Right kidney (tissue), 9 donors: Measurements from ENCODE around the gene ACAT2.
"Not testable (repeated sequence)": the region's sequence is repeated elsewhere in the genome, so short reads cannot be mapped to it uniquely, and the experiment has no call there.

Experiments
- DNase-seq: peaks from one replicate; pipeline ENCODE4 v3.0.0-alpha.2; 2016
- long read RNA-seq, 8 donors: transcript quantifications; one replicate each; lab custom pipeline, GENCODE V29; 2026

The ACAT2 gene
- long read RNA-seq, donor 1, transcript ACAT2-201 (9 exons, 3,180 nt), result major isoform, 27 of 378 reads
- long read RNA-seq, donor 1, partial matches to known transcripts, result 278 of 378 reads
- long read RNA-seq, donor 1, other reads (novel, unspliced or antisense), result 73 of 378 reads
- long read RNA-seq, donor 2, transcript ACAT2-201 (9 exons, 3,180 nt), result major isoform, 9 of 103 reads
- long read RNA-seq, donor 2, partial matches to known transcripts, result 94 of 103 reads
- long read RNA-seq, donor 2, other reads (novel, unspliced or antisense), result 0 of 103 reads
- long read RNA-seq, donor 3, partial matches to known transcripts, result 55 of 59 reads
- long read RNA-seq, donor 3, other reads (novel, unspliced or antisense), result 0 of 59 reads
- long read RNA-seq, donor 4, transcript ACAT2-201 (9 exons, 3,180 nt), result major isoform, 9 of 253 reads
- long read RNA-seq, donor 4, partial matches to known transcripts, result 187 of 253 reads
- long read RNA-seq, donor 4, other reads (novel, unspliced or antisense), result 57 of 253 reads
- long read RNA-seq, donor 5, transcript ACAT2-201 (9 exons, 3,180 nt), result major isoform, 21 of 154 reads
- long read RNA-seq, donor 5, partial matches to known transcripts, result 131 of 154 reads
- long read RNA-seq, donor 5, other reads (novel, unspliced or antisense), result 0 of 154 reads
- long read RNA-seq, donor 6, transcript ACAT2-201 (9 exons, 3,180 nt), result major isoform, 17 of 366 reads
- long read RNA-seq, donor 6, partial matches to known transcripts, result 300 of 366 reads
- long read RNA-seq, donor 6, other reads (novel, unspliced or antisense), result 49 of 366 reads
- long read RNA-seq, donor 7, transcript ACAT2-201 (9 exons, 3,180 nt), result major isoform, 24 of 692 reads
- long read RNA-seq, donor 7, partial matches to known transcripts, result 572 of 692 reads
- long read RNA-seq, donor 7, other reads (novel, unspliced or antisense), result 96 of 692 reads
- long read RNA-seq, donor 8, transcript ACAT2-201 (9 exons, 3,180 nt), result major isoform, 15 of 15 reads
- long read RNA-seq, donor 8, partial matches to known transcripts, result 0 of 15 reads
- long read RNA-seq, donor 8, other reads (novel, unspliced or antisense), result 0 of 15 reads

DNA sequence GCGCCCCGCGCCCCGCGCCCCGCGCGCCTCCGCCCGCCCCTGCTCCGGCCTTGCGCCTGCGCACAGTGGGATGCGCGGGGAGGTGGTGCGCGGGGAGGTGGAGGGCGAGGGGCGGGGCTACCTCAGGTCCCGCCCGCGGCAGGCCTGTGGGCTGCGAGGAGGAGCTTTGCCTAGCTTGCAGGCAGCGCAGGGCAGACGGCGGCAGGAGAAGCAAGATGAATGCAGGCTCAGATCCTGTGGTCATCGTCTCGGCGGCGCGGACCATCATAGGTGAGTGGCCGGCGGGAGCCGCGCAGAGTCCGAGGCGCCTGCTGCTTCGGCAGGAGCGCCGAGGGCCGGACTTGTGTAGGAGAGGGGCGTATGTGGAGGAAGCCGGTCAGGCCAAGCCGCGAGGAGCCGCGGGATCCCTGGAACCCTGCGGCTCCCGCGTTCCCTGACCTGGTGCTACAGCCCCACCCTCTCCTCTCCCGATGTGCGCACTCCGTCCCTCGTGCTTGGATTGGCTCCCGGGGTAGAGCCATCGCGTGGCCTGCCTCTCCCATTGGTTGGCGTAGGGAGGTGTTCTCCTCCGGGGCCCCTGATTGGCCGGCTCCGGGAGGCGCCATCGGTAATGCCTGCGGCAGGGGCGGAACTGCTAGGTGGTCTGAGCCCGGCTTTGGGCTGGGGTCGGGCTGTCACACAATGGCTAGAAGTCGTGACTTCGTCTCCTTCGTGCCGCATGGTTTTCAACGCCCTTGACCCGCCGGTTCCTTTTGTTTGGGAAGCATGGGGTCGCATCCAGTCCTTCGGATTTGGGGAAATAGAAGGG is at the start of gene ACAT2:
TSS of gene ACAT2 (plus strand) at position 173 of the 808 bp plus-strand sequence. CDS start at position 216, 43 bp downstream.
- DNase-seq, result peak; percentile 97

DNA sequence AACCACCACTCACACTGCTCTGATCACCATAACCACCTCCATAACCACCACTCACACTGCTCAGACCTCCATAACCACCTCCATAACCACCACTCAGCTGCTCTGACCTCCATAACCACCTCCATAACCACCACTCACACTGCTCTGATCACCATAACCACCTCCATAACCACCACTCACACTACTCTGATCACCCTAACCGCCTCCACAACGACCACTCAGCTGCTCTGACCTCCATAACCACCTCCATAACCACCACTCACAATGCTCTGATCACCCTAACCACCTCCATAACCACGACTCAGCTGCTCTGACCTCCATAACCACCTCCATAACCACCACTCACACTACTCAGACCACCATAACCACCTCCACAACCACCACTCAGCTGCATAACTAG is 49.5 kb upstream of the ACAT2 start:
- DNase-seq, result not testable (repeated sequence)

DNA sequence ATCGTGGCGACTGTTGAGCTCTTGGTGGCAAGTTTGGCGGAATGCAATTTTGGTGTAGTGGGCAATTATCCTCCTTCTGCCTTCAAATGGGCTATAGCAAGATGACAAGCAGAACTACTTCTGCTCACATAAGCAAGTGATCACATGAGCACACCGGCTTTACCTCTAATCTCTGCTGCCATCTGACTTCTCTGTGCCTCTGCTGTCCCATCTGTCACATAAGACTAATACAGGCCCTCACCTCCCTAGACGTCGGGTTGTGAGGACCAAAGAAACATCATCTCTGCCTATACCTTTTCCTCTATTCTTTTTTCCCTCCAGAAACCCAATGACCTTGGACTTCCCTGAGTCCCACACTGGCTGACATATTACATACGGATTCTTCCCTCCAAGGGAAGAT is 47.9 kb upstream of the ACAT2 start:
- DNase-seq, result no peak

DNA sequence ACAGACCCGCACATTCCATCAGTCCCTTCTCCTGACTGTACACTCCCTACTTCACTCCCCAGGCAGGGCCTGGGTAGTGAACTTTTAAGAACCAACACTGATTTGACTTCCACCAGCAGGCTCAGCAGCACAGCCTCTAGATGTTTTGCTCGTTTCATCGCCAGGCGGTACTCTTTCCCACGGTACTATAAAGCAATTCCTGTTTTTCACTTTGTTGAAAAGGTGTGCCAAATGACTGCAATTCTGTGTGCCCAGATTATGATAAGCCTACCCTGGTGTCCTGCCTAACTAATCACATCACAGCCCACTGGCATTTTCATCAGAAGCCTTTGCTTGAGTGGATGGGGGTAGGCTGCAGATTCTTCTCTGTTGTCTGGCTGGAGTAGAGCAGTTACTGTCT is 47.4 kb upstream of the ACAT2 start:
- DNase-seq, result no peak

DNA sequence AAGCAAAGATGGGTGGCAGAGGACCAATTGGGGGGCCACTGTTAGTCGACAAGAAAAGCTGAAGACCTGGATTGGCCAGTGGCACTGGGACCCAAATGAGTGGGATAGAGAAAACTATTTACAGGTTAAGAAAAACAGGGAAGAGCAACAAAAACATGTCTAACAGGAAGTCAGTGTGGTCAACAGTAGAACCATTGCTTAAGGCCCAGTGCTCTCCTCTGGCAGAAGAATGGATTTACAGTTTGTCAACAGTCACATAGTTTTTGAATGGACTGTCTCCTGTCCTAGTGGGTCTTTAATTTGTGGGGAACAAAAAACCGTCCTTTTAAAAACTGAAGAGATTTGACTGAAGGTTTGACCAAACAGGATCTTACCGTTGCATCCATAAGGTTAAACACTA is 46.7 kb upstream of the ACAT2 start:
- no peak for DNase-seq

DNA sequence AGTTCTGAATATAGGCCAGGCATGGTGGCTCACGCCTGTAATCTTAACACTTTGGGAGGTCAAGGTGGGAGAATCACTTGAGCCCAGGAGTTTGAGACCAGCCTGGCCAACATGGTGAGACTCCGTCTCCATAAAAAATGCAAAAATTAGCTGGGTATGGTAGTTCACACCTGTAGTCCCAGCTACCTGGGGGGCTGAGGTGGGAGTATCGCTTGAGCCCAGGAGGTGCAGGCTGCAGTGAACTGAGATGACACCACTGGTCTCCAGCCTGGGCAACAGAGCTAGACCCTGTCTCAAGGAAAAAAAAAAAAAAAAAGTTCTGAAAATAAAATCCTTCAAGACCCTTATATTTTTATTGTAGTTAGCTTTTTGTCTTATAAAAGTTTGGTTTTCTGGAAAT is 46.2 kb upstream of the ACAT2 start:
- no peak for DNase-seq

DNA sequence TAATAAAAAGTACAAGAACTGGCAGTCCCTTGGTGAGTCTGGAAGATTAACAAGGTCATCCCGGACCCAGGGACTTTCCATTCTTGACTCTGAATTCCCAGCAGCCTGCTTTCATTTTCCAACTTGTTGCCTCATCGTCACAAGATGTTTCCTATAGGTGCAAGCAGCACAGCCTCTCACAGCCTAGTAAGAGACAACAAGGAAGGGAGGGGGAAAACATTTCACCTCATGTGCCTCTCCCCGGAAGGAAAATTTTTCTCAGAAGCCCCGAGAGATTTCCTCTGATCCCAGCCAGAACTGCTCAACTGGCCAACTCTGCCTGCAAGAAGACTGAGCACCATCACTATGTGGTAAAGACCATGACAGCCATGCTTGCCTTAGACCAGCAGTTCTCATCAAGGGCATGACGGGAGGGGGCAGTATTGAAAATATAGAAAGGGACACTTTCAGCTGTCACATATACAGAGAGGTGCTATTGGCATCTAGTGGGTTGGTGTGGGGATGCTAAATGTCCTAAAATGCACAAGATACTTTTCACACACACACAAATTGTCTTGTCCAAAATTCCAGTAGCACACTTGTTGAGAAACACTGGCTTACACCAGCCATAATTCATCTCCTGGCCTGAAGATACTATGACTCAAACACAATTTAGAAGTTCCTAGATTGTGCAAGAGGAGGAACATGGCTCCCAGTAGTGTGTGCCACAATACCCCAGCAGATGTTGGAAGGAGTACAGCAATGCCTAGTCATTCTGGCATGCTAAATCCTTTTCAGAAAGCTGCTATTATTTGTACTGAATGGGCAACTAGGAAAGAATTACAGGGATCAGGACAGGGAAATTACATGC is 45.4 kb upstream of the ACAT2 start:
- DNase-seq, result no peak

DNA sequence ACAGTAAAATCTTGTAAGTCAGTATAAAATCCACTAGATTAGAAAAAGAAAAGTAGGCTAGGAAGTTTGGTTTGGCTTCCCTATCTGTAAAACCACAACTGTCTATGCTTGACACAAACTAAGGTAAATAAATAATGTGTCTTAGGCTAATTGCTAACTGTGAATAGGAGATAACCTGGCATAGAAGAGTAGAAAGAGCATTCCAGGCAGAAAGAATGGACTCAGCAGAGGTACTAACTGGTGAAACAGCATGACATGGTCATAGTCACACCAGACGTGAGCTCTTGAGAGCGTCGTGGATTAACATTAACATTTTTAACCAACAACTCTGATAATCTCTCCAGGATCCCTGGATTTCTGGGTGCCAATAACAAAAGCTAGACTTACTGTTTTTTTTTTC is 43.2 kb upstream of the ACAT2 start:
- DNase-seq, result no peak

DNA sequence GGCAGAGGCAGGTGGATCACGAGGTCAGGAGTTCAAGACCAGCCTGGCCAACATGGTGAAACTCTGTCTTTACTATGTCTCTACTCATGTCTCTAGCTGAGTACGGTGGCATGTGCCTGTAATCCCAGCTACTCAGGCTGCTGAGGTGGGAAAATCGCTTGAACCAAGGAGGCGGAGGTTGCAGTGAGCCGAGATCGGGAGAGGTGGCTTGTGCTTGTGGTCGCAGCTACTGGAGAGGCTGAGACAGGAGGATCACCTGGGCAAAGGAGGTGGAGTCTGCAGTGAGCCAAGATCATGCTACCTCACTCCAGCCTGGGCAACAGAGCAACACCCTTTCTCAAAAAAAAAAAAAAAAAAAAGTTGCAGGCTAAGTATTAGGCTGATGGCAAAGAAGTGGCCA is 42.6 kb upstream of the ACAT2 start:
- no peak for DNase-seq

DNA sequence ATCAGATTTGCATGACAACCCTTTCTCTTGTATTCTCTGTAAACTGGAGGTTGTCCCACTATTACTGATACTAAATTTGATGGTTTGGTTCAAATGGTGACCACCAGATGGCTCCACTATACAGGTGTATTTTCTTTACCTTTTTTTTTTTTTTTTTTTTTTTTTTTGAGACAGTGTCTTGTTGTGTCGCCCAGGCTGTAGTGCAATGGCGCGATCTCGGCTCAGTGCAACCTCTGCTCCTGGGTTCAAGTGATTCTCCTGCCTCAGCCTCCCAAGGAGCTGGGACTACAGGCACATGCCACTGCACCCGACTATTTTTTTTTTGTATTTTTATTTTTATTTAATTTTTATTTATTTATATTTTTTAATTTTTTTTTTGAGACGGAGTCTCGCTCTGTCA is 41.1 kb upstream of the ACAT2 start:
- peak; percentile 19 for DNase-seq

DNA sequence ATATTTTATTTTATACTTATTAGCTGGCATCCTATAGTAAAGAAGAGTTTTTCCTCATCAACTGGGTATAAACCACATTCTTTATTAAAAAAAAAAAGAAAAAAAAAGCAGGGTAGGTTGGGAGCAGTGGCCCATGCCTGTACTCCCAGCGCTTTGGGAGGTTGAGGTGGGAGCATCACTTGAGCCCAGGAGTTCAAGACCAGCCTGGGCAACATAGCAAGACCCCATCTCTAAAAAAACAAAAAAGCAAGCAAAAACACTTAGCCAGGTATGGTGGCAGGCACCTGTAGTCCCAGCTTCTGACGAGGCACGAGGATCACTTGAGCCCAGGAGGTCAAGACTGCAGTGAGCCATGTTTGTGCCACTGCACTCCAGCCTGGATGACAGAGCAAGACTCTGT is 39.9 kb upstream of the ACAT2 start:
- not testable (repeated sequence) for DNase-seq

DNA sequence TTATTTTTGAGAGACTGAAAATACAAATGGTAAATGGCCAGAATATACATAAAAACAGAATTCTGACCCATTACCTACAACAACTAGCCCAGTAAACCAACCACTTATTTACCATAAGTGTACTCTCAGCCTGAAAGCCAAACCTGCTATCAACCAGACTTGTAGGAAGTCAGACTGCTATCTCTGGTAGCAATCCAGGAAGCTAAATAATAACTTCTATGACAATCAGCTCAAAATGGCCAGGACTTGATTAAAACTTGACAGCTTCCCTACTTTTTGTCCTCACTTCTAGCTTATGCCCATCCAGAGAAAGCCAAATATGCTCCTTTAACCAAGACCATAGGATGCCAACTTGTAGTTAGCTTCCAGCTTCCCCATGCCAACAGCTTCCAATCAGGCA is 39.2 kb upstream of the ACAT2 start:
- DNase-seq, result no peak

DNA sequence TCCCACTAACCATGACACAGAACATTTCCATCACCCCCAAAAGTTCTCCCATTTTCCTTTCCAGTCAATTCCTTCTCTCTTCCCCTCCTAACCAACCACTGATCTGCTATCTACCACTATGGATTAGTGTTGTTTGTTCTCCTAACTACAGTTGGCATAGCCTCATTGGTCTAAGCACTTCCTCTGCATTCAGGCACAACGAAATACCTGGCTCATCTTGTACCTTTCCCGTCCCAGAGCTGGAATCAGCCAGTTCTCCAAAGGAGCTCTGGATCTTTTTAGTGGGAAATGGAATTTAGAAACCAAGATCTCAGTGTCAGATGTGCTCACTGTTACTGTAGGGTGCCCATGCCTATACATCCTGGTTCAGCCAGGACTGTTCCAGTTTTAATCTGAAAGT is 38.6 kb upstream of the ACAT2 start:
- DNase-seq, result no peak

DNA sequence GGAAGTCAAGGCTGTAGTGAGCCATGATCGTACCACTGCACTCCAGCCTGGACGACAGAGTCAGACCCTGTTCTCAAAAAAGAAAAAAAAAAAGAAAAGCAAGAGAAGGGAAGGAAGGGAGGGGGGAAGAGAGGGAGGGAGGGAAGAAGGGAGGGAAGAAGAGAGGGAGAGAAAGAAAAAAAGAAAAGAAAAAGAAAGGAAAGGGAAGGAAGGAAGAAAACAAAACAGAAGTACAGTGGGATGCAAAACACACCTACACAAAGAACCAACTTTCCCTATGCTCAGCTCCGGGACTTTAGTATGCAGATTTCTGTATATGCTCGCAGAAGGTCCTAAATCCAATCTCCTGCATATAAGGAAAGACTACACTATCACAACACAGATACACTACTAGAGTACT is 37.1 kb upstream of the ACAT2 start:
- DNase-seq, result no peak

DNA sequence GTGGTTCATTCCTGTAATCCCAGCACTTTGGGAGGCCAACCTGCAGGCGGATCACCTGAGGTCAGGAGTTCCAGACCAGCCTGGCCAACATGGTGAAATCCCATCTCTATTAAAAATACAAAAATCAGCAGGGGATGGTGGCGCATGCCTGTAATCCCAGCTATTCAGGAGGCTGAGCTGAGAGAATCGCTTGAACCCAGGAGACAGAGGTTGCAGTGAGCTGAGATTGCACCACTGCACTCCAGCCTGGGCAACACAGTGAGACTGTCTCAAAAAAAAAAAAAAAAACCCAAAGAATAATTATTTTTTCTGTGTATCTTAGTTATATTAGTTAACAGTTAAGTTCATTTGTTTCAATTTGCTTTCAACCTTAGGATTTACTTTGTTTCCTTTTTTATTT is 36.6 kb upstream of the ACAT2 start:
- DNase-seq, result not testable (repeated sequence)

DNA sequence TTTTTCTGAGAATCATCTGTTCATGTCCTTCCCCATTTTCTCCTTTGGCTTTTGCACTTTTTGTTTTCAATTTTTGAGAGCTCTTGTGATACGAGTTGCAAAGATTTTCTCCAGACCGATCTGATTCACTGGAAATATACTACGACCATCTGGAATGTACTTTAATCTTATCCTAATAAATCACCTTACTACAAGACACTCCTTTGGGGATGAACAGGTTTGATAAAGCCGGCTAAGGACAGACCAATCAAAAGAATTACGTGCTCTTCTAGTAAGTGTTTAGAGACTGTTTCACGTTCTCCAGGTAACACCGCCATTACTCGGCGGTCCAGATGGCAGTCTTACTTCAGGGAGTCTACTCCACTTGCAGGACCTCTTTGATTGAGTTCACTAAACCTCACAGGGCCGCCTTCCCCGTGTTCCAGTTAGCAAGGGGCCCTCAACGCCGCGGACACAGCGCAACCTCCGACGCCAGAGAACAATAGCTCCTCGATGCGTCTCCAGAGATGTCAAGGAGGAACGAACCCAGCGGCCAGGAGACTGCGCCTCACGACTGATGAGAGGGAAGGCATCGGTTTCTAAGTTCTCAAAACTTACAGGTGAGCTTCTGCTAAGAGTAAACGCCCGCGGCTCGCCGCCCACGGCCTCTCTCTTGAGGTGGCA is 35.5 kb upstream of the ACAT2 start:
- peak; percentile 96 for DNase-seq

DNA sequence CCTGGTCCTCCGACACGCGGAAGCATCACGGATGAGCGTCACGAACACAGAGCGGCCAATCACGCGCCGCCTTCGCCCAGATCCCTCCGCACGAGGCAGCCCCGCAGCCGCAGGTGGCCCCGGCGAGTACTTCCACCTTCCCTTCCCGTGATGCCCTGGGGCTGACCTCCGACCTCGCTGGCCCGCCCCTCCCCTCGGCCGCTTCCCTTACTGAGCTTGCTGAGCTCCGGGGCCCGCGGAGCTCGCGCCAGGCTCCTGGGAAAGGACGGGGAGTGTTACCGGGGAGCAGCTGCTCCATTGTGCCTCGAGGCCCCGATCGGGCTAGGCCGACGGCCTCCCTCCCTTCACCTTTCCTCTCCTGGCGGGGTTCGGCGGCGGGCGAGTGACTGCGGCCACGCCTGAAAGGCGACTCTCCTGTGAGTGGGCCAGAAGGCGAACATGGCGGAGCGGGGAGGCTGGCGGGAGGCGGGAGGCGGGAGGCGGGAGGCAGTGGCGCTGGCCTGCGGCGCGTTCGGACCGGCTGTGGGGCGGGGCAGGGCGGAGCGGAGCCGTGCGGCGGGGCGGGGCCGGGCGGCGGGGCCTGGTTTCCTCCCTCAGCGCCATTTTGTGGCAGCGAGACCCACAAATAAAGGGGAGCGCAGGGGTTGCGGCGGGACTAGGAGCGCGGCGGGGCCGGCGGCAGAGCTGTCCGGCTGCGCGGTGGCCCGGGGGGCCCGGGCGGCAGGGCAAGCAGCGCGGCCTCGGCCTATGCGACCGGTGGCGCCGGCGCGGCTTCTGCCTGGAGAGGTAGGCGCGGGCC is 34.7 kb upstream of the ACAT2 start, which contains the start of gene WTAP:
TSS of gene WTAP (plus strand) at position 589 of the 799 bp plus-strand sequence. CDS start 8,760 bp downstream, outside the sequence.
- DNase-seq, result peak; percentile 99

DNA sequence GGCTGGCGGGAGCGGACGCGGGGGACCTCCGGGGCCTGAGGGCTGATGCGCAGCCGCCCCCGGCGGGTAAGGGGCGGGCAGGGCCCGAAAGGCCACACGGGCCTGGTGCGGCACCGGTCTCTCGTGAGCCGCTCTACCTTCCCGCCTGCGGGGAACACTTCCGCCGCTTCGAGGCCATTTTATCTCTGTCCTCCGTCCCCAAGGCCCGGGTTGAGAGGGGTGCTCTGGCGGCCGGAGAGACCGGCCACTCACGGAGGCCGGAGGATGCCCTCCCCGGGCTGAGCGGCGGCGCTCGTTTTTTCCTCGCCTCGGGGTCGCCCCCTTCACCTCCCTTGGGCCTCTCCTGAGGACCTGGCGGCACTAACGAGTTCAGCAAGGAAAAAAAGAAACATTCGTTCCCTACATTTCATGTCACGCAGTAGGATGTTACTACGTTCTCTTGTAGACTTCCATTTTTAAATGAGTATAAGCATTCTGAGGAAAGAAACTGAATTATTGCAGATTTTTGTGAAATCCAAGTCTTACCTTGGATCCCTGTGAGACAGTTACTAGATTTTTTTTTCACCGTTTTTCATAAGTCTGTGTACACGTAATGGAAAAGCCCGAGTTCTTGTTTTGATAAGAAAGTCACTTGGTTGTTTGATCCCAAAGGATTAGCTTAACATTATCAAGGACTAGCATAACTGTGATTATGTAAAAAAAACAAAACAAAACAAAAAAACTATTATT is 34.0 kb upstream of the ACAT2 start:
- peak; percentile 95 for DNase-seq

DNA sequence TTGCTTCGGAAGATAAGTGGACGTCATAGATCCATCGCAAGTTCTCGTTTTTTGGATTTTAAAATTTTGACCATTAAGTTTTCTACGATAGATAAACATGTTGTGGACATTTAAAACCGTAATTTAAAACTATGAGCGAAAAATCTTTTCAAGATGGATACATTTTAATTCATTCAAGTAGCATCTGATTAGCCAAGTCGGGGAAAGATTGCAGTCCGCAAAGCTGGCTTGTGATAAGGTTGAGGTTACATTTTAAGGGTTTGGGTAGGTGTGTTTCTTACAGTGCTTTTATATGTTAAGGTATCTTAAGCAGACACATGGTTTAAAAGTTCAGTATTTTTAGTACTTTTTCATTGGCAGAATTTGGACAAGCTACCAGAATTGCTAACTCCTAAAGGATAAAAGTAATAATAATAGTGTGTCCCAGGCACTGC is 33.3 kb upstream of the ACAT2 start:
- no peak for DNase-seq
